Measurements from ENCODE around the gene CORO1C.

CORO1C gene

GRCh38 chr12:108646600-108647579 lies 84.4 kb downstream of the CORO1C start:
- no peak overlapping the region for H3K4me3 ChIP-seq (ENCODE audit: low read depth, low read length)
- DNase-seq (ENCODE audit: low read depth) = no peak
- TF ChIP-seq CTCF (IDR thresholded peaks at IDR 0.05; ENCODE audit: low read depth, low read length, missing control alignments) = peak; percentile 28
- in situ Hi-C loops (cut with HindIII; ENCODE audit: low sequenced_read_pairs) = no loop called here

GRCh38 chr12:108645686-108646599 lies 85.4 kb downstream of the CORO1C start:
- in situ Hi-C loops (cut with HindIII; ENCODE audit: low sequenced_read_pairs) = no loop called here
- TF ChIP-seq CTCF (IDR thresholded peaks at IDR 0.05; ENCODE audit: low read depth, low read length, missing control alignments) = no peak
- H3K4me3 ChIP-seq (ENCODE audit: low read depth, low read length) = no peak overlapping the region

GRCh38 chr12:108644811-108645120 lies 86.6 kb downstream of the CORO1C start:
- no peak for TF ChIP-seq CTCF (IDR thresholded peaks at IDR 0.05; ENCODE audit: low read depth, low read length, missing control alignments)
- DNase-seq (ENCODE audit: low read depth) = no peak
- in situ Hi-C loops (cut with HindIII; ENCODE audit: low sequenced_read_pairs) = no loop called here
- H3K4me3 ChIP-seq (ENCODE audit: low read depth, low read length) = no peak overlapping the region

More at GRCh38 chr12:108645686-108646599, 85.4 kb downstream of the CORO1C start:
- DNase-seq (ENCODE audit: low read depth) = no peak

- TF ChIP-seq CTCF (IDR thresholded peaks at IDR 0.05; ENCODE audit: low read depth, low read length, missing control alignments) = no peak
- in situ Hi-C loops (cut with HindIII; ENCODE audit: low sequenced_read_pairs) = no loop called here
- no peak for DNase-seq (ENCODE audit: low read depth)
- H3K4me3 ChIP-seq (ENCODE audit: low read depth, low read length) = no peak overlapping the region
These were observed 87.1 kb downstream of the CORO1C start for GRCh38 chr12:108643941-108644810.

- no peak for DNase-seq (ENCODE audit: low read depth)
- in situ Hi-C loops (cut with HindIII; ENCODE audit: low sequenced_read_pairs) = no loop called here
- no peak for TF ChIP-seq CTCF (IDR thresholded peaks at IDR 0.05; ENCODE audit: low read depth, low read length, missing control alignments)
- no peak overlapping the region for H3K4me3 ChIP-seq (ENCODE audit: low read depth, low read length)
These were observed 88.2 kb downstream of the CORO1C start for GRCh38 chr12:108642899-108643654.
